B cell (primary cell): Measurements from ENCODE around the gene OASL. TPM values are rescaled to one million over a fixed set of nuclear protein-coding genes. Genes with fewer than 3 reads are reported as not detected.

ENCODE experiments used
- ATAC-seq: fragments of 200-7000 bp; cut with Tn5 transposase; one replicate; pipeline ENCODE4 v1.10.0; 2021; ENCODE audit warnings: low read depth, mild to moderate bottlenecking, moderate number of reproducible peaks, moderate library complexity
- CTCF ChIA-PET: fragments of 350-600 bp; sonication (Branson Sonifier 250); formaldehyde crosslinking; loops from one replicate; lab custom pipeline; 2021; ENCODE audit warnings: antibody characterized with exemption, inconsistent platforms; lab: Charles Lee
- POLR2A ChIA-PET: fragments of 350-600 bp; sonication (Branson Sonifier 250); formaldehyde crosslinking; loops from one replicate; lab custom pipeline; 2021; ENCODE audit warnings: antibody characterized with exemption; lab: Charles Lee
- DNase-seq: peaks from one replicate; pipeline ENCODE4 v3.0.0; 2013
- H2AFZ ChIP-seq: 2 replicates; pipeline ENCODE4 v1.6.1; 2012; ENCODE audit warnings: mild to moderate bottlenecking, low read depth, low read length; ENCODE audit not compliant: insufficient read depth, poor library complexity, severe bottlenecking
- H3K27ac ChIP-seq, 2 donors: 1 replicate in 1 of 2; 2 replicates in 1 of 2; pipeline ENCODE4 v1.5.1; 2012 to 2013; ENCODE audit warnings: low read length in 2 of 2, mild to moderate bottlenecking in 2 of 2, moderate library complexity in 1 of 2
- H3K27me3 ChIP-seq, 4 experiments: fragments of 200-600 bp in 1 of 4; sonication (generic) in 1 of 4; replicated peaks in 1 of 4; 1 replicate in 2 of 4; 2 replicates in 2 of 4; pipeline versions ENCODE4 v1.6.1 to v1.7.0; 2013 to 2016; ENCODE audit warnings: low read length in 3 of 4, mild to moderate bottlenecking in 2 of 4, mixed read lengths in 1 of 4, moderate library complexity in 1 of 4; ENCODE audit not compliant: insufficient read depth in 4 of 4, control insufficient read depth in 3 of 4; ENCODE audit errors: control extremely low read depth in 1 of 4
- H3K36me3 ChIP-seq, 2 experiments: replicated peaks in 1 of 2; 1 replicate in 1 of 2; 2 replicates in 1 of 2; pipeline versions ENCODE4 v1.6.1 to v1.7.1; 2013; ENCODE audit warnings: low read length in 1 of 2; ENCODE audit not compliant: insufficient read depth in 2 of 2, control insufficient read depth in 1 of 2; ENCODE audit errors: control extremely low read depth in 1 of 2, extremely low read depth in 1 of 2
- H3K4me1 ChIP-seq, 2 donors: fragments of 200-600 bp in 1 of 2; sonication (generic) in 1 of 2; 1 replicate in 1 of 2; 2 replicates in 1 of 2; pipeline versions ENCODE4 v1.5.1 to v1.6.1; 2013 to 2017; ENCODE audit warnings: low read length in 2 of 2; ENCODE audit not compliant: control insufficient read depth in 2 of 2, insufficient read depth in 2 of 2
- H3K4me2 ChIP-seq: replicated peaks from 2 replicates; pipeline ENCODE3; 2012; ENCODE audit warnings: mild to moderate bottlenecking, low read depth, low read length; ENCODE audit not compliant: poor library complexity, severe bottlenecking
- H3K4me3 ChIP-seq, 5 experiments: fragments of 200-600 bp in 1 of 5; sonication (generic) in 1 of 5; 1 replicate in 3 of 5; 2 replicates in 2 of 5; pipeline versions ENCODE4 v1.5.1 to v1.7.0; 2011 to 2016; ENCODE audit warnings: low read length in 4 of 5, mild to moderate bottlenecking in 4 of 5, low read depth in 2 of 5, control low read depth in 1 of 5, moderate library complexity in 1 of 5; ENCODE audit not compliant: insufficient read depth in 1 of 5; ENCODE audit errors: control extremely low read depth in 1 of 5, extremely low read depth in 1 of 5
- H3K79me2 ChIP-seq: fragments of 200-600 bp; sonication (generic); one replicate; pipeline ENCODE4 v1.6.0; 2016; ENCODE audit warnings: low read length; ENCODE audit not compliant: control insufficient read depth, insufficient read depth
- H3K9ac ChIP-seq: fragments of 200-600 bp; sonication (generic); 2 replicates; pipeline ENCODE4 v1.6.1; 2017; ENCODE audit warnings: mild to moderate bottlenecking, low read length, moderate library complexity
- H3K9me3 ChIP-seq, 3 donors: one replicate each; pipeline versions ENCODE4 v1.6.1 to v1.7.1; 2013; ENCODE audit warnings: low read length in 2 of 3; ENCODE audit not compliant: control insufficient read depth in 2 of 3, insufficient read depth in 1 of 3; ENCODE audit errors: control extremely low read depth in 1 of 3
- H4K20me1 ChIP-seq: 2 replicates; pipeline ENCODE4 v1.6.0; 2012; ENCODE audit warnings: mild to moderate bottlenecking, low read length; ENCODE audit not compliant: insufficient read depth, control insufficient read depth, poor library complexity, severe bottlenecking
- H3K27ac Mint-ChIP-seq: one replicate; pipeline ENCODE4 v1.8.0; 2021; ENCODE audit warnings: mixed read lengths
- H3K27me3 Mint-ChIP-seq: one replicate; pipeline ENCODE4 v1.8.0; 2021; ENCODE audit warnings: mixed read lengths
- H3K4me1 Mint-ChIP-seq: one replicate; pipeline ENCODE4 v1.8.0; 2021; ENCODE audit warnings: mixed read lengths
- H3K4me3 Mint-ChIP-seq: one replicate; pipeline ENCODE4 v1.8.0; 2021; ENCODE audit warnings: mixed read lengths
- H3K9me3 Mint-ChIP-seq: one replicate; pipeline ENCODE4 v1.8.0; 2022; ENCODE audit warnings: mixed read lengths; ENCODE audit not compliant: insufficient read depth
- EZH2 ChIP-seq: IDR thresholded peaks from 2 replicates; pipeline ENCODE4 v1.6.1; 2012; ENCODE audit warnings: borderline replicate concordance, low read depth, mild to moderate bottlenecking, moderate library complexity, low read length; ENCODE audit not compliant: insufficient read depth, poor library complexity, severe bottlenecking
- WGBS: methylation state at CpG from one replicate; pipeline ENCODE4 v1.1.5; 2013; ENCODE audit warnings: missing lambda C conversion rate; ENCODE audit not compliant: insufficient coverage; 5-methylcytosine and 5-hydroxymethylcytosine counted together
- intact Hi-C: fragments of 100-400 bp; cut with micrococcal nuclease; formaldehyde crosslinking; loops from one replicate; pipeline ENCODE4 v1.10.0; 2022
- polyA plus RNA-seq: library from polyadenylated mRNA; depleted of rRNA; stranded (reverse); fragments of >200 nt; gene quantifications from 2 replicates; pipeline ENCODE4 v1.2.3, GENCODE V29; 2012
- total RNA-seq, 2 donors: library from RNA; stranded (reverse); fragments of 120-200 nt in 1 of 2; gene quantifications; 1 replicate in 1 of 2; 2 replicates in 1 of 2; pipeline versions ENCODE4 v1.2.3 to v1.2.4, GENCODE V29; 2013 to 2022
- TF ChIP-seq, protein P1 (sequence below): fragments of 200-600 bp; IDR thresholded peaks from one replicate; pipeline ENCODE4 v1.8.0; 2022; ENCODE audit warnings: antibody characterized with exemption, mild to moderate bottlenecking

The OASL gene
- total and polyA plus RNA-seq, 2 donors (not counting 1 experiment from before 2014, with no cell fraction given) = 0.18 to 1.1 TPM

DNA sequence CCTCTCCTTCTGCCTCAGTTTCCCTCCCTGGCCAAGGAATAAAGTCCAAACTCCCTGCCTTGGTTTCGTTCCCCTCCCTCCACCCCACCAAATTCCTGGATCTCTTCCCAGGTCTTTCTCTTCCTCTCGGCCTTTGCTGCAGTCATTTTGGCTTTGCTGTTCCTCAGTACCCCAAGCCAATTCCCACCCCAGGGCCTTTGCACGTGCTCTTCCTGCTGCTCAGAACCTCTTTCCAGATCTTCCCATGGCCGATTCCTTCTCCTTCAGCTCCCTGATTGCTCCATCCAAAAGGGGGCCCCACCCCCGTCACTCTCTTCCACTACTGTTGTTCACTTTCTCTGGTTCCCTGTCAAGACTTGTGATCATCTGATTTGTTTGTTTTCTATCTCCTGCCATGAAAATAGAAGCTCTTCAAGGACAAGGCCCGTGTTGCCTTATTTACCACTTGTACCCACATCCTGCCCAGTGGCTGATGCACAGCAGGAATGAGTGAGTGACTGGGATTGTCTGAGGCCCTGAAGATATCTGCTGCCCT, 57.6 kb downstream of the OASL start:
- POLR2A ChIA-PET = no interaction called here

DNA sequence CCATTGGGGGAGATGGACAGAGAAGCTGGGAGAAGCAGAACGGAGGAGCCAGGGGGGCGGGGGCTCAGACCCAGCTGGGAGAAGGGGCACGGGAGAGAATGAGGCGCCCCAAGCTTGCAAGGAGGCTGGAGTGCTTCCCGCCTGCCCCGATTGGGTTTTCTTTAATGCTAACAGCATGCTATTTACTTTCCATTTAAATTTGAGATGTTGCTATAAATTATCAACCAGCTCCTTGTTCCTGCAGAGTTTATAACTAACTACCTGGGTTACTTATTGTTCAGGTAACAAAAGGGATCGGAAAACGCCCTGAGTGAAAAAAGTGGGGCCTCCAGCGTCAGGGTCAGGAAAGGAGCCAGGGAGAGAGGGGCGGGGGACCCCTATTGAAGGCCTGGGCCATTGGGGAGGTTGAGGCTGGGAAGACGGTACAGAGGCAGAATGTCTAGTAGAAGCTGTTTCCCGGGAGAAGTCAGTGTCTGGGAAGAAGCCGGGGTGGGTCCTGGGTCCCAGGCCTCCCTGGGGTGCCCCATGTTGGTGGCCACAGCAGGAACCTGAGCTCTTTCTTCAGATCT, 58.2 kb downstream of the OASL start:
- ATAC-seq = no peak

More for the DNA sequence above, 57.6 kb downstream of the OASL start:
- Histone ChIP-seq H3K9ac (no peak overlapping the region), H3K4me2 (no peak overlapping the region), H3K4me1 (no peaks in the 10 kb centered on the region), H3K27ac (no peak overlapping the region), H3K4me3 (no peak overlapping the region), H4K20me1 (no peaks in the 10 kb centered on the region), H2AFZ (no peak overlapping the region), H3K27me3 (no peaks in the 10 kb centered on the region), H3K79me2 (no peaks in the 10 kb centered on the region), H3K36me3 (no peaks in the 10 kb centered on the region), H3K9me3 (no peaks in the 10 kb centered on the region)
- H3K4me3 Mint-ChIP-seq = no peak overlapping the region
- CTCF ChIA-PET = interaction anchor here (1.6 kb wide), 1 partner anchor 9 kb away, joined by 9 read pairs; no protein-coding TSS in a partner anchor
- no peak for ATAC-seq
- H3K4me1 Mint-ChIP-seq = no peaks in the 10 kb centered on the region
- no peak for DNase-seq
- 77% methylated on average over 5 of the region's 6 CpGs for WGBS
- no peak for TF ChIP-seq EZH2
- TF ChIP-seq, protein P1, sequence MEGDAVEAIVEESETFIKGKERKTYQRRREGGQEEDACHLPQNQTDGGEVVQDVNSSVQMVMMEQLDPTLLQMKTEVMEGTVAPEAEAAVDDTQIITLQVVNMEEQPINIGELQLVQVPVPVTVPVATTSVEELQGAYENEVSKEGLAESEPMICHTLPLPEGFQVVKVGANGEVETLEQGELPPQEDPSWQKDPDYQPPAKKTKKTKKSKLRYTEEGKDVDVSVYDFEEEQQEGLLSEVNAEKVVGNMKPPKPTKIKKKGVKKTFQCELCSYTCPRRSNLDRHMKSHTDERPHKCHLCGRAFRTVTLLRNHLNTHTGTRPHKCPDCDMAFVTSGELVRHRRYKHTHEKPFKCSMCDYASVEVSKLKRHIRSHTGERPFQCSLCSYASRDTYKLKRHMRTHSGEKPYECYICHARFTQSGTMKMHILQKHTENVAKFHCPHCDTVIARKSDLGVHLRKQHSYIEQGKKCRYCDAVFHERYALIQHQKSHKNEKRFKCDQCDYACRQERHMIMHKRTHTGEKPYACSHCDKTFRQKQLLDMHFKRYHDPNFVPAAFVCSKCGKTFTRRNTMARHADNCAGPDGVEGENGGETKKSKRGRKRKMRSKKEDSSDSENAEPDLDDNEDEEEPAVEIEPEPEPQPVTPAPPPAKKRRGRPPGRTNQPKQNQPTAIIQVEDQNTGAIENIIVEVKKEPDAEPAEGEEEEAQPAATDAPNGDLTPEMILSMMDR = no peak
- no peaks in the 10 kb centered on the region for H3K9me3 Mint-ChIP-seq
- no peak overlapping the region for H3K27ac Mint-ChIP-seq
- intact Hi-C loops = no loop called here
- no peaks in the 10 kb centered on the region for H3K27me3 Mint-ChIP-seq

More for the DNA sequence above, 58.2 kb downstream of the OASL start:
- no peak overlapping the region for H2AFZ ChIP-seq
- H3K36me3 ChIP-seq = no peaks in the 10 kb centered on the region
- H3K4me3 ChIP-seq = no peak overlapping the region
- no peaks in the 10 kb centered on the region for H3K4me1 ChIP-seq
- H3K27ac ChIP-seq = no peak overlapping the region
- no peaks in the 10 kb centered on the region for H4K20me1 ChIP-seq
- CTCF ChIA-PET = interaction anchor here (1.6 kb wide), 1 partner anchor 9 kb away, joined by 9 read pairs; no protein-coding TSS in a partner anchor
- DNase-seq = no peak
- 88% methylated on average over 6 of the region's 13 CpGs for WGBS
- H3K4me2 ChIP-seq = no peak overlapping the region
- no peaks in the 10 kb centered on the region for H3K4me1 Mint-ChIP-seq
- H3K9me3 Mint-ChIP-seq = no peaks in the 10 kb centered on the region
- H3K4me3 Mint-ChIP-seq = no peak overlapping the region
- no peaks in the 10 kb centered on the region for H3K27me3 Mint-ChIP-seq
- H3K27me3 ChIP-seq = no peaks in the 10 kb centered on the region
- POLR2A ChIA-PET = interaction anchor here (0.6 kb wide), 1 partner anchor 51 kb away, joined by 3 read pairs; no protein-coding TSS in a partner anchor
- H3K79me2 ChIP-seq = no peaks in the 10 kb centered on the region
- no peak overlapping the region for H3K9ac ChIP-seq
- no peak overlapping the region for H3K27ac Mint-ChIP-seq
- TF ChIP-seq, protein P1 = no peak
- TF ChIP-seq EZH2 = no peak
- H3K9me3 ChIP-seq = no peaks in the 10 kb centered on the region
- intact Hi-C loops = no loop called here
